ENCODE data around the gene NALCN.
A peak's percentile ranks its signal among the peaks of the same experiment; 100 is the strongest.

The NALCN gene

GRCh38 chr13:101271681-101272245 is 144.5 kb downstream of the NALCN start:
- DNase-seq: no peak

- no peak for DNase-seq
These were observed 148.7 kb downstream of the NALCN start for GRCh38 chr13:101267656-101268055.

- DNase-seq: no peak
These were observed 150.4 kb downstream of the NALCN start for GRCh38 chr13:101265934-101266333.

GRCh38 chr13:101264931-101265330 is 151.4 kb downstream of the NALCN start:
- DNase-seq: no peak

GRCh38 chr13:101262306-101262705 is 154.0 kb downstream of the NALCN start:
- no peak for DNase-seq

GRCh38 chr13:101258509-101258908 is 157.8 kb downstream of the NALCN start:
- DNase-seq: no peak

GRCh38 chr13:101258071-101258470 is 158.2 kb downstream of the NALCN start:
- DNase-seq: peak; percentile 57

DNA sequence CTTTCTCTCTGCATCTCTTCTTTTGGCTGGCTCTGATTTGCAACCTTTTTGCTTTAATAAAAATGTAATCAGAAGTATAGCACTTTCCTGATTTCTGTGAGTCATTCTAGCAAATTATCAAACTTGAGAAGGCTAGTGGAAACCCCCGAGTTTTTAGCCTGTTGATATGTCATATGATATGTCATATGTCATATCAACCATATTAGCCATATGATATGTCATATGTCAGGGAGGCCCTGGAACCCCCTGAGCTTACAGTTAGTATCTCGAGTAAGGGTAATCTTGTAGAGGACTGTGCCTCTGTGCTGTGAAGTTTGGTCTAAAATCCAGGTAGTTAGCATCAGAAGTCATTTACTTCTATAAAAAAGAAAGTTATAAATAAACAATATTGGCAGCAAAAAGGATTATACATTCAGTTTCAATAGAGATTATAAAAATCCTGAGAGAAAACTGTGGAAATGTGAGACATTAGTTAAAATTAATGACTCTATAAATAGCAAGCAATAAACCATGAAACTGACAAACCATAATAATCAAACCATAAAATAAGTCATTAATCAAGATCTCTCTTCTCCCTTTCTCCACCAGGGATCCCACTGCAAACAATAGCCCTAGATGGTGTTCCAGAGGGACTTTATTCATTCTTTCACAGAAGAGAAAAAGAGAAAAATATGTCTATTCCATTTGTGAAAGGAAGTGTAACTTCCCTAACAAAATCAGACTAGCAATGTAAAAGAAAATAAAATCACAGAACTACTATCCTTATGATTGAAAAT is 167.4 kb downstream of the NALCN start:
- no peak for DNase-seq

DNA sequence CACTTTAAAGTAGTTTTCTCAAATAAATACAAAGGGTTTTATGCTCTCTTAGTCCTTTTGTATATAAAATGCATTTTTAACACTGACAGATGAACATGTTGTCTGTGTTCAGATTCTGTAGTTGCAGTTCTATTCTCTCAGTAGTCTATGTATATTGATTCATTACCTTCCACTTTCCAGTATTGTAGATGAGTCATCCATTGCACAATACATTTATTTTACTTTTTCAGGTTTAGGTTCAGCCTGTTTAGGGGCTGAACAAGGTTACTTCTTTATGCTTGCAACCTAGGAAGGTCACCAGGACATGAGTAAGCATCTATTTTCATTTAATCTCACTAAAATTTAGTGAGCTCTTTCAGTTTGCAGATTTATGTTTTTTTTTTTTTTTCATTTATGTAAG is 173.6 kb downstream of the NALCN start:
- no peak for DNase-seq

- no peak for DNase-seq
These were observed 177.8 kb downstream of the NALCN start for GRCh38 chr13:101238555-101238954.

DNA sequence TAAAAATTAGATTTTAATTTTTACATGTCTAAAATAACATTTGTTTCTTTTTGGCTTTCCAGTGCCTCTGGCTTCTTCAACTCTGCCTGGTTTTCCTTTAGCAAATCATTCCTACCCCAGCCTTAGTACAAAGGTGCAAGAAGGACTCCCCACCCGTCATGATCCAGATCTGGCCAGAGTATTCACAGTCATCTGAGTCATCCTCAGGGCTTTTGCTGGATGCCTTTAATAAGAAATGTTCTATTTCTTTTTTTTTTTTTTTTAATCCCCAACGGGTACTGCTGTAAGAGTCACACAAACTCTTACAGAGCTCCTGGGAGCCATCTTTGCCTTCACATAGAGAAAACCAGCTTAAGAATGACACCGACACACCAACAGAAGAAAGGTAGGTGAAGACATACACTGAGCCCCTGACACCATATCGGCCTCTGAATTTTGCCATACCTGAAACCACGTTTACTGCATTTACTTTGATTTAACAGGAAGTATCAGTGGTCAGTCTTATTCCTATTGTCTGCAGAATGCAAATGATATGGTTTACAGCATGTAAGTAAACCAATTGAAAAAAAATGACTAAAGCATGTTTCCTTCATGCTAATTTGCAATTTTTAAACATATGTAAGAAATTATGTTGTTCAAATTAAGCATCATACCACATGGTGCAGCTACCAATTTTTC is 184.4 kb downstream of the NALCN start:
- DNase-seq: no peak

GRCh38 chr13:101230271-101230890 is 185.9 kb downstream of the NALCN start:
- no peak for DNase-seq

DNA sequence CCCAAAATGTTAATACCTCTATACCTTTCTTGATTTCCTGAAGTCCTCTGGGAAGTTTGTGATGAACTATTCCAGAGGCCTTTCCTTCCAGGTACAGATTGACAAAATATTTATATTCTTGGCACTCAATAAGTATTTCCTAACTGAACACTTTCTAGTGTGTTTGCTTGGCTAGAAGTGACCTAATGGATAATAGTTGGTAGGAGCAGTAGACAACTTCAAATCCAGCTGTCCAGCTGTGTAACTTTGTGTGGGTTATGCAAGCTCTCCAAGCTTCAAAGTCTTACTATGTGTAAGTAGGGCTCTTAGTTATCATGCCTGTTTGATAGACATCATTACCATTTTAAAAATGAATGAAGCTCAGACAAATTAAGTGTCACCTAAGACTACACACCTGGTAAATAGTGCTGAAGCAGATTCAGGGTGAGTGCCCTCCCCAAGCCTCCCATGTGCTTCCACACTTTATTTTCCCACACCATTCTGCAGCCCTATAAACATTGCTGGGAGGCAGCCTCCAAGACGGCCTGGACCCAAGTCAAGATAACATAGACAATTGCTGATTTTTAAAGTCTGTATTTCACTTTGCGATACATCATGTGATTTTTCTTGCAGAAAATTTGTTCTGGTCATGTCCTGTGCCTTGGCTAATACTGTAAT is 196.6 kb downstream of the NALCN start:
- DNase-seq: no peak

DNA sequence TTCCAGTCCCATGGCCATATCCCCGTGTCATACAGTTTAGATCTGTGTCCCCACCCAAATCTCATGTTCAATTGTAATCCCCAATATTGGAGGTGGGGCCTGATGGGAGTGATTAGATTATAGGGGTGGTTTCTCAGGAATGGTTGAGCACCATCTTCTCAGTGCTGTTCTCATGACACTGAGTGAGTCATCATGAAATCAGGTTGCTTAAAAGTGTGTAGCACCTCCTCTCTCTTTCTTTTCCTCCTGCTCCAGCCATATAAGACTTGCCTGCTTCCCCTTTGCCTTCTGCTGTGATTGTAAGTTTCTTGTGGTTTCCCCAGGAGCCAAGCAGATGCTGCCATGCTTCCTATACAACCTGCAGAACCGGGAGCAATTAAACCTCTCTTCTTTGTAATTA is 197.8 kb downstream of the NALCN start:
- DNase-seq: no peak

- DNase-seq: no peak
These were observed 199.2 kb downstream of the NALCN start for GRCh38 chr13:101217086-101217485.

DNA sequence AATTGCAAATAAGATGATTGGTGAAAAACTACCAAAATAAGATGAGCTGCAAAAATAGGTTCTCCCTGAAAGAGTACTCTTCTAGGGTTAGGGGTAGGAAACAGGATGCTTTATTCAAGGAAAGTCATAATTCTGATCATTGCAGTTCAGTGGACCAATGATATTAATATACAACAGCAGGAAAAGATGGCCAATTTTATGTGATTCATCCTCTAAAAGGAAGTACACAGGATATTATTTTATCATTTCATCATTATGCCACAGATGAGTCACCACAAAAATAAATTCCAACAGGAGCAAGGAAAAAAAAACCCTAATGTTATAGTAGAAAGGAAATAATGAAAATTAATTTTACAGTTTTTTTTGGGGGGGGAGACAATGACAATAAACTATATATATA is 205.0 kb downstream of the NALCN start:
- DNase-seq: no peak

DNA sequence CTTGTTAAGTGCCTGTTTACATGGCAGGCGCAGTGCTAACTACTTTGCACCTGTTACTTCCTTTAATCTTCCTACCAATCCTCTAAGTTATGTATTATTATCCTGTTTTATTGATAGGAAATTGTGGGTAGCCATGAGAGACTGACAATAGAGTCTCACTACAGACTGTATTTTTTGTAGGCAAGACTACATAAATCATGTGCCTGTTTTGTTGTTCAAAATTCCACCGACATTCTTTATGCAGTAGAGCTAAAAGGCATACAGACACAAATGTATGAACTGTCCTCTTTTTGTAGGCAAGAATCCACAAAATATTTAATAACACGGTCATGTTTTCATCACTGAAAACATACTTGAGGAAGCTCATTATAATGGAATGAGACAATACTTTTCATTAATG is 205.5 kb downstream of the NALCN start:
- DNase-seq: no peak

DNA sequence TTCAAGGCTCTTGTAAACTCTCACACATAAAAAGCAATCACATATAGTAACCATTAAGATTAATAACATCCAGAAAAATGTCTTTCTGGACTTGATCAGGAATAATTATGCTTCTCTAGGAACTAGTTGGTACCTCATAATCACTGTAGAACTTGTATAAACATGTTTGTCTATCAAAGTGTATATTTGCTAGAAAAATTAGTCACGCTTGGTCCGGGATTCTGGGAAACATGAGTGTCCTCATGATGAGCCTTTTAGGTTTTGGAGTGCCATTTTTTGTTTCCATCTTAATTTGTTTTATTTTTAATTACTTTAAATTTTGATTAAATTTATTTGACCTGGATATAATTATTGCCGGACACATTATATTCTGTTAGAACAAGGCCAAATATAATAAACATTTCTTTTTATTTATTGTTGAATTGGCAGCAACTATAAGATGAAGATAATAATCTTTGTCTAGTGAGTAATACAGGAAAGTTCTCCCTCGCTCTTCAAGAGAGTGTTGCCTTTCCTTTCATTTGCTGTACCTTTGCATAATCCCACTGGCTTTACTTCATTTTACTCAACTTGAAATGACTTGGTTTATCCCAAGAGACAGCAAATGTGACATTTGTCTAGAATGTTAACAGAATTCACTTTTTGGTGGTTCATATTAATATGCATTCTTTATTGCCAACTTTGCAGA is 207.0 kb downstream of the NALCN start:
- no peak for DNase-seq

GRCh38 chr13:101205408-101205807 is 210.9 kb downstream of the NALCN start:
- DNase-seq: no peak

- no peak for DNase-seq
These were observed 211.9 kb downstream of the NALCN start for GRCh38 chr13:101204270-101205020.

- no peak for DNase-seq
These were observed 213.7 kb downstream of the NALCN start for GRCh38 chr13:101202590-101202989.

- DNase-seq: no peak
These were observed 225.3 kb downstream of the NALCN start for GRCh38 chr13:101190976-101191375.

All from GF-D8 (cell line).